Calu3 (cell line): ENCODE data around the gene CFAP73. TPM values are rescaled to one million over a fixed set of nuclear protein-coding genes. Genes with fewer than 3 reads are reported as not detected.

Experiments
- BruUV-seq: library from RNA; stranded (reverse); fragments of 400-500 nt; replicated peaks from 2 replicates; lab custom pipeline; 2021; lab: Mats Ljungman, UMichigan
- CTCF ChIA-PET: fragments of 300-600 bp; sonication (Branson Sonifier 250); formaldehyde crosslinking; loops from one replicate; lab custom pipeline; 2022; ENCODE audit warnings: antibody characterized with exemption; lab: Charles Lee
- DNase-seq: peaks from one replicate; pipeline ENCODE4 v3.0.0; 2022
- H3K27ac Mint-ChIP-seq: one replicate; pipeline ENCODE4 v1.8.0; 2022; ENCODE audit warnings: mixed read lengths; ENCODE audit not compliant: unreplicated experiment
- H3K27me3 Mint-ChIP-seq: one replicate; pipeline ENCODE4 v1.8.0; 2022; ENCODE audit warnings: mixed read lengths; ENCODE audit not compliant: unreplicated experiment
- H3K36me3 Mint-ChIP-seq: one replicate; pipeline ENCODE4 v1.8.0; 2022; ENCODE audit warnings: mild to moderate bottlenecking, moderate library complexity, mixed read lengths; ENCODE audit not compliant: insufficient read depth, unreplicated experiment
- H3K4me1 Mint-ChIP-seq: one replicate; pipeline ENCODE4 v1.8.0; 2022; ENCODE audit warnings: mild to moderate bottlenecking, low read depth, mixed read lengths; ENCODE audit not compliant: unreplicated experiment
- H3K4me3 Mint-ChIP-seq: one replicate; pipeline ENCODE4 v1.8.0; 2022; ENCODE audit warnings: mild to moderate bottlenecking, low read depth, moderate library complexity, mixed read lengths; ENCODE audit not compliant: unreplicated experiment
- H3K9me3 Mint-ChIP-seq: one replicate; pipeline ENCODE4 v1.8.0; 2022; ENCODE audit warnings: low read depth, mixed read lengths; ENCODE audit not compliant: unreplicated experiment
- intact Hi-C: fragments of 100-400 bp; cut with micrococcal nuclease; formaldehyde crosslinking; loops from one replicate; pipeline ENCODE4 v1.10.0; 2022; ENCODE audit not compliant: unreplicated experiment
- total RNA-seq: library from RNA; stranded (reverse); gene quantifications from 2 replicates; pipeline ENCODE4 v1.2.3, GENCODE V29; 2022
- TF ChIP-seq, protein P1 (sequence below): fragments of 200-600 bp; IDR thresholded peaks from one replicate; pipeline ENCODE4 v1.8.0; 2022; ENCODE audit warnings: antibody characterized with exemption; ENCODE audit not compliant: unreplicated experiment

CFAP73 gene
- total RNA-seq, 1 experiment from 2014 or later = 3.2 TPM

DNA sequence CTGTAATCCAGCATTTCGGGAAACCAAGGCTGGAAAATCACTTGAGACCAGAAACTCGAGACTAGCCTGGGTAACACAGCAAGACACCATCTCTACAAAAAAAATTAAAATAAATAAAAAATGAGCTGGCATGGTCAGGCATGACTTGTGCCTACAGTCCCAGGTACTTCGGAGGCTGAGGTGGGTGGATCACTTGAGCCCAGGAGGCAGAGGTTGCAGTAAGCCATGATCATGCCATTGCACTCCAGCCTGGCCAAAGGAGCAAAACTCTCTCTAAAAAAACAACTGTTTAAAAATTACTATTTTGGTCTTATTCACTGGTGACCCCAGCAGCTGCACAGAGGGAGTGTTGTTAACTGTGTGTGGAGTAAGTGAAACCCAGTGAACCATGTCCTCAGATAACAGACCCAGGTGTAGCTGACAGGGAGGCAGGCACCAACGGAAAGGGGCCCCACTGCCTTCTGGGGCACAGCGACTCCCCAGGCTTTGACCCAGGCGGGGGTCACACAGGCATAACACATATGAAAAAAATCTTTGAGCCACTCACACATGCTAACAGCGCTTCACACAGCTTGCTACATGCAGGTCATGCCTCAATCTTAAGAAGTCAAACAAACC, 23.7 kb downstream of the CFAP73 start:
- H3K27ac Mint-ChIP-seq = no peak overlapping the region
- CTCF ChIA-PET = interaction anchor here (1.5 kb wide), 1 partner anchor 56 kb away, joined by 3 read pairs; no protein-coding TSS in a partner anchor
- TF ChIP-seq, protein P1, sequence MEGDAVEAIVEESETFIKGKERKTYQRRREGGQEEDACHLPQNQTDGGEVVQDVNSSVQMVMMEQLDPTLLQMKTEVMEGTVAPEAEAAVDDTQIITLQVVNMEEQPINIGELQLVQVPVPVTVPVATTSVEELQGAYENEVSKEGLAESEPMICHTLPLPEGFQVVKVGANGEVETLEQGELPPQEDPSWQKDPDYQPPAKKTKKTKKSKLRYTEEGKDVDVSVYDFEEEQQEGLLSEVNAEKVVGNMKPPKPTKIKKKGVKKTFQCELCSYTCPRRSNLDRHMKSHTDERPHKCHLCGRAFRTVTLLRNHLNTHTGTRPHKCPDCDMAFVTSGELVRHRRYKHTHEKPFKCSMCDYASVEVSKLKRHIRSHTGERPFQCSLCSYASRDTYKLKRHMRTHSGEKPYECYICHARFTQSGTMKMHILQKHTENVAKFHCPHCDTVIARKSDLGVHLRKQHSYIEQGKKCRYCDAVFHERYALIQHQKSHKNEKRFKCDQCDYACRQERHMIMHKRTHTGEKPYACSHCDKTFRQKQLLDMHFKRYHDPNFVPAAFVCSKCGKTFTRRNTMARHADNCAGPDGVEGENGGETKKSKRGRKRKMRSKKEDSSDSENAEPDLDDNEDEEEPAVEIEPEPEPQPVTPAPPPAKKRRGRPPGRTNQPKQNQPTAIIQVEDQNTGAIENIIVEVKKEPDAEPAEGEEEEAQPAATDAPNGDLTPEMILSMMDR = no peak
- no peaks in the 10 kb centered on the region for H3K9me3 Mint-ChIP-seq
- no peaks in the 10 kb centered on the region for H3K27me3 Mint-ChIP-seq
- no peak for DNase-seq
- peaks cover 95% of the 10 kb centered on the region for H3K36me3 Mint-ChIP-seq
- H3K4me3 Mint-ChIP-seq = no peak overlapping the region
- intact Hi-C loops = loop anchor here (5.0 kb wide), 1 partner anchor 181 kb away; no protein-coding TSS in a partner anchor
- peaks cover 8% of the 10 kb centered on the region for H3K4me1 Mint-ChIP-seq
- no TSS peak for BruUV-seq

DNA sequence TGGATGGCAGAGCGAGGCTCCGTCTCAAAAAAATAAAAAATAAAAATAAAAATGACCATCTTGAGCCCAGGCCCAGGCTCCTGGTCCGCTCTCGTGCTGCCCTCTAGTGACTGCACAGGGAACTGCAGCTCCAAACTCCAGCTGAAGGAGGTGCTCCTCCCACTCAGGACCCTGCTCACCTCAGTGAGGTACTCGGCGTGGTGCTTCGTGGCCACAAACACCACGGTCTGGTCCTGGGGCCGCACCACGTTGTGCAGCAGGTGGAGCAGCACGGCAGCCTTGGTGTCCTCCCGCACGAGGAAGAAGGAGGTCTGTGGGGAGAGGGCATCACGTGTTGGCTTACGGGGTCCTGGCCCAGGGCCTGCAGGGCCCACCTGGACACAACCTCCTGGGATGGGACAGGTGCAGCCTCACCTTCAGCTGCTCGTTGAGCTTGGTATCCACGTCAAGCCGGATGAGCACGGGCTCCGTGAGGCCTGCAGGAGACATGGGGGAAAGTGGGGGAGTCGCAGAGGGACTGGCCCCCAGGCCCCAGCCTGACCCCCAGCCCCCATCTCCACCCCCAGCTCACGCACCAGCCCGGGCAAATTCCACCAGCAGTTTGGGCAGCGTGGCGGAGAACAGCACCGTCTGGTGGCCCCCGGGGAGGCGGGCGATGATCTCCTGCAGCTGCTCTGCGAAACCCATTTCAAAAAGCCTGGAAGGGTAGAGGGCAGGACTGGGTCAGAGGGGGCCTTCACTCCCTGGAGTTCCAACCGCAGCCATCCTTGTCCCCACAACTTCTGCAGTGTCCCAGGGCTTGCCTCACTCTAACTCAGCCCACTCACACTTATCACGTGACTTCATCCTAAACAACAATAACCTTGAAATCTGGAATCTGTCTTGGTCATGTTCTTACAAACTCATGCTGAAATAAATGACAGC, 25.2 kb downstream of the CFAP73 start:
- intact Hi-C loops = loop anchor here (2.0 to 5.0 kb wide), 2 partner anchors 126 to 182 kb away; no protein-coding TSS in a partner anchor
- no TSS peak for BruUV-seq
- H3K27ac Mint-ChIP-seq = no peak overlapping the region
- CTCF ChIA-PET = interaction anchor here (0.5 to 1.5 kb wide), 10 partner anchors 8 to 563 kb away, joined by 3 to 10 read pairs (median 4); partner anchors contain the start of genes OAS2 and RASAL1
- TF ChIP-seq, protein P1 = peak; percentile 94
- no peaks in the 10 kb centered on the region for H3K27me3 Mint-ChIP-seq
- peaks cover 8% of the 10 kb centered on the region for H3K4me1 Mint-ChIP-seq
- no peaks in the 10 kb centered on the region for H3K9me3 Mint-ChIP-seq
- H3K4me3 Mint-ChIP-seq = no peak overlapping the region
- peaks cover 89% of the 10 kb centered on the region for H3K36me3 Mint-ChIP-seq
- DNase-seq = peak; percentile 89

DNA sequence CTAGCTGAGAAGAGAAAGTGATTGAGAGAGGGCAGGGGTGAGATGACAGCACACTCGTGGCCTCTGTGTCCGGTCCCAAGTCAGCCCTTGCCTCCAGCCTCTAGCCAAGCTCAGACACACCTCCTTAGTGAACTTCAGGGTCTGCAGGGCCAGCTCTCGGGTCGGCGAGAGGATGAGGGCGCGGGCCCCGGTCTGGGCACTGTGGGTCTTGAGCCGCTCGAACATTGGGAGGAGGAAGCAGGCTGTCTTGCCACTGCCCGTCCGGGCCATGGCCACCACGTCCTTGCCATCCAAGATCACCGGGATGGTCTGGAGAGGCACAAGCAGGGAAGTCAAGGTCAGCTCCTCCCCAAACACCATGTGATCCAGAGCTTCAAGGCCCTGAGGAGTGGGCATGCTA, 29.5 kb downstream of the CFAP73 start:
- peaks cover 15% of the 10 kb centered on the region for H3K4me1 Mint-ChIP-seq
- CTCF ChIA-PET = interaction anchor here (0.7 kb wide), 1 partner anchor 315 kb away, joined by 3 read pairs; no protein-coding TSS in a partner anchor
- no peak for DNase-seq
- BruUV-seq = no TSS peak
- TF ChIP-seq, protein P1 = no peak
- no peak overlapping the region for H3K27ac Mint-ChIP-seq
- H3K36me3 Mint-ChIP-seq = peaks cover 69% of the 10 kb centered on the region
- no peak overlapping the region for H3K4me3 Mint-ChIP-seq
- no peaks in the 10 kb centered on the region for H3K27me3 Mint-ChIP-seq
- intact Hi-C loops = no loop called here
- H3K9me3 Mint-ChIP-seq = no peaks in the 10 kb centered on the region

DNA sequence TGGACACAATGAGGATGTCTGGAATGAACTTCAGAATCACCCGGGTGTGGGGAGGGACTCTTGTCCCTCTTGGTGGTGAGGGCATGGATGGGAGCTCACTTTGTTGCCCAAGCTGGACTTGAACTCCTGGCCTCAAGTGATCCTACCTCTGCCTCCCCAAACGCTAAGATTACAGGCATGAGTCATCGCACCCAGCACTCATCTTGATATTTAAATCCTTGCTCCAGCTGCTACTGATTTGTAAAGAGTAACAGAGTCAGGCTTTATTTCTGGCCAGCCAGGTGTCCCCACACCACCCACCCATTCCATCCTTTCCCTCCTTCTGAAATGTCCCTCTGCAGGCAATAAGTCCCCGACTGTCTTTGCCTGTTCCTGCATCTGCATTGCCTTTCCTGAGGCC, 30.8 kb downstream of the CFAP73 start:
- no peaks in the 10 kb centered on the region for H3K27me3 Mint-ChIP-seq
- H3K4me3 Mint-ChIP-seq = no peak overlapping the region
- CTCF ChIA-PET = interaction anchor here (0.6 kb wide), 1 partner anchor 726 kb away, joined by 6 read pairs; no protein-coding TSS in a partner anchor
- peaks cover 71% of the 10 kb centered on the region for H3K36me3 Mint-ChIP-seq
- BruUV-seq = no TSS peak
- H3K27ac Mint-ChIP-seq = no peak overlapping the region
- H3K4me1 Mint-ChIP-seq = peaks cover 7% of the 10 kb centered on the region
- no peak for DNase-seq
- H3K9me3 Mint-ChIP-seq = no peaks in the 10 kb centered on the region
- TF ChIP-seq, protein P1 = no peak
- intact Hi-C loops = no loop called here
